Vagina (tissue), 2 donors: Measurements from ENCODE around the gene DLEC1. TPM values are rescaled to one million over a fixed set of nuclear protein-coding genes. Genes with fewer than 3 reads are reported as not detected.
"Not testable (repeated sequence)": the region's sequence is repeated elsewhere in the genome, so short reads cannot be mapped to it uniquely, and the experiment has no call there.

Experiments used
- DNase-seq, 2 donors: peaks; one replicate each; pipeline ENCODE4 v3.0.0-alpha.2; 2017; ENCODE audit errors: extremely low spot score in 2 of 2
- H3K27ac ChIP-seq: fragments of 200-600 bp; sonication (generic); one replicate; pipeline ENCODE4 v1.5.1; 2019
- H3K27me3 ChIP-seq: fragments of 200-600 bp; sonication (generic); one replicate; pipeline ENCODE4 v1.5.1; 2019
- H3K36me3 ChIP-seq, 2 donors: fragments of 200-600 bp; sonication (generic); one replicate each; pipeline ENCODE4 v1.5.1; 2017 to 2019
- H3K4me1 ChIP-seq: fragments of 200-600 bp; sonication (generic); one replicate; pipeline ENCODE4 v1.5.1; 2019
- H3K4me3 ChIP-seq, 2 donors: fragments of 200-600 bp; sonication (generic); 1 replicate in 1 of 2; 2 replicates in 1 of 2; pipeline ENCODE4 v1.5.1; 2016 to 2019
- H3K9me3 ChIP-seq: fragments of 200-600 bp; sonication (generic); one replicate; pipeline ENCODE4 v1.5.1; 2019
- POLR2A ChIP-seq, 2 donors: fragments of 450-650 bp; IDR thresholded peaks; one replicate each; pipeline ENCODE4 v1.6.1; 2017; ENCODE audit warnings: antibody characterized with exemption in 2 of 2, mild to moderate bottlenecking in 2 of 2, moderate library complexity in 2 of 2
- POLR2AphosphoS5 ChIP-seq, 2 donors: sonication (generic); formaldehyde crosslinking; IDR thresholded peaks; one replicate each; pipeline ENCODE4 v1.9.0; 2017; ENCODE audit warnings: antibody characterized with exemption in 2 of 2, mild to moderate bottlenecking in 2 of 2, low read depth in 1 of 2; ENCODE audit not compliant: insufficient read depth in 1 of 2
- intact Hi-C: fragments of 100-400 bp; cut with DNase I; formaldehyde crosslinking; loops from one replicate; pipeline ENCODE4 v1.15.1; 2023
- total RNA-seq: library from RNA; depleted of rRNA; stranded (reverse); fragments of >200 nt; gene quantifications from one replicate; pipeline ENCODE4 v1.2.3, GENCODE V29; 2016
- TF ChIP-seq, protein P1 (sequence below), 3 experiments: fragments of 450-650 bp in 2 of 3; fragments of 200-600 bp in 1 of 3; sonication (generic) in 1 of 3; IDR thresholded peaks; one replicate each; pipeline ENCODE4 v1.5.1; 2017 to 2019; ENCODE audit warnings: antibody characterized with exemption in 3 of 3, mild to moderate bottlenecking in 2 of 3, moderate library complexity in 2 of 3

Gene DLEC1
- total RNA-seq, 1 donor from 2014 or later = 0.25 TPM

DNA sequence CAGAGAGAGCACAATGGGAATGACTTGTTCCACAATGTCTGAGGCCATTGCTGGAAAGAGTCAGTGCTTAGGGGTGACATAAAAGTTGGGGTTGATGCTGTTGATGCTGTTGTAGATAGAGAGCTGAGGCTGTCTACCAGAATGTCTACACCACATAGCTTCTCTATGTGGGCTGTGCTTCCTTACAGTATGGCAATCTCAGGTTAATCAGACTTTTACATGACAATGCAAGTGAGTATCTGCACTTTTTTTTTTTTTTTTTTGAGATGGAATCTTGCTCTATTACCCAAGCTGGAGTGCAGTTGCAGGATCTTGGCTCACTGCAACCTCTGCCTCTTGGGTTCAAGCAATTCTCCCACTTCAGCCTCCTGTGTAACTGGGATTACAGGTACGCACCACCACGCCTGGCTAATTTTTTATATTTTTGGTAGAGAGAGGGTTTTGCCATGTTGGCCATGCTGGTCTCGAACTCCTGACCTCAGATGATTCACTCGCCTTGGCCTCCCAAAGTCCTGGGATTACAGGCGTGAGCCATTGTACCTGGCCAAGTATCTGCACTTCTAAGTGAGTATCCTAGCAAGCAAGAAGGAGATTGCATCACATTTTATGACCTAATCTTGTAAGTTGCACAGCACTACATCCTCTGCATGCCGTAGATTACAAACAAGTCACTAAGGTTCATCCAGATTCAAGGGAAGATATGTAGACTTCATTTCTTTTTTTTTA is 28.7 kb downstream of the DLEC1 start:
- Histone ChIP-seq H3K9me3 (no peaks in the 10 kb centered on the region), H3K4me3 (no peak overlapping the region), H3K36me3 (no peaks in the 10 kb centered on the region), H3K27ac (no peak overlapping the region), H3K27me3 (no peaks in the 10 kb centered on the region), H3K4me1 (no peaks in the 10 kb centered on the region)
- no peak for DNase-seq
- intact Hi-C loops = no loop called here
- no peak for TF ChIP-seq POLR2AphosphoS5 (IDR thresholded peaks at IDR 0.05; ENCODE audit: insufficient read depth in 1 of 2, low read depth in 1 of 2)
- no peak for TF ChIP-seq POLR2A (IDR thresholded peaks at IDR 0.05)

DNA sequence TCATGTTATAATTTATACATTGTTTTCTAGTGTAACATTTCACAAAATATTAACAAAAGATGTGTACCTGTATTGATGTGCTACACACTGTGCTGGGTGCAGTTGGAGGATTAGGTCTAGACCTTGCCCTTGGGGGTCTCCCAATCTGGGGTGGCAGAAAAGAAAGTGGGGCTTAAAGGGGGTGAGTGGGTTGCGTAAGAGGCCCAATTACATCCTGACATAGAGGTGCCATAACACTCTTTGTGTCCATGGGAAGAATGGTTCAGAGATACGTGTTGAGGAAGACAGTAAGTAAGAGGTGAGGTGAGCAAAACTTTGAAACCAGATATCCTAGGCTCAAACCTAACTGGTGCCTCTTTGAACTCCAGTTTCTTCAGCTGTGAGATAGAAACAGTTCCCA is 31.0 kb downstream of the DLEC1 start:
- Histone ChIP-seq H3K9me3 (no peaks in the 10 kb centered on the region), H3K27me3 (no peaks in the 10 kb centered on the region), H3K27ac (no peak overlapping the region), H3K4me1 (no peaks in the 10 kb centered on the region), H3K4me3 (no peak overlapping the region), H3K36me3 (no peaks in the 10 kb centered on the region)
- intact Hi-C loops = no loop called here
- TF ChIP-seq POLR2AphosphoS5 (IDR thresholded peaks at IDR 0.05; ENCODE audit: insufficient read depth in 1 of 2, low read depth in 1 of 2) (no peak), POLR2A (IDR thresholded peaks at IDR 0.05) (no peak)
- TF ChIP-seq, protein P1, sequence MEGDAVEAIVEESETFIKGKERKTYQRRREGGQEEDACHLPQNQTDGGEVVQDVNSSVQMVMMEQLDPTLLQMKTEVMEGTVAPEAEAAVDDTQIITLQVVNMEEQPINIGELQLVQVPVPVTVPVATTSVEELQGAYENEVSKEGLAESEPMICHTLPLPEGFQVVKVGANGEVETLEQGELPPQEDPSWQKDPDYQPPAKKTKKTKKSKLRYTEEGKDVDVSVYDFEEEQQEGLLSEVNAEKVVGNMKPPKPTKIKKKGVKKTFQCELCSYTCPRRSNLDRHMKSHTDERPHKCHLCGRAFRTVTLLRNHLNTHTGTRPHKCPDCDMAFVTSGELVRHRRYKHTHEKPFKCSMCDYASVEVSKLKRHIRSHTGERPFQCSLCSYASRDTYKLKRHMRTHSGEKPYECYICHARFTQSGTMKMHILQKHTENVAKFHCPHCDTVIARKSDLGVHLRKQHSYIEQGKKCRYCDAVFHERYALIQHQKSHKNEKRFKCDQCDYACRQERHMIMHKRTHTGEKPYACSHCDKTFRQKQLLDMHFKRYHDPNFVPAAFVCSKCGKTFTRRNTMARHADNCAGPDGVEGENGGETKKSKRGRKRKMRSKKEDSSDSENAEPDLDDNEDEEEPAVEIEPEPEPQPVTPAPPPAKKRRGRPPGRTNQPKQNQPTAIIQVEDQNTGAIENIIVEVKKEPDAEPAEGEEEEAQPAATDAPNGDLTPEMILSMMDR (IDR thresholded peaks at IDR 0.05) = no peak
- DNase-seq = no peak

DNA sequence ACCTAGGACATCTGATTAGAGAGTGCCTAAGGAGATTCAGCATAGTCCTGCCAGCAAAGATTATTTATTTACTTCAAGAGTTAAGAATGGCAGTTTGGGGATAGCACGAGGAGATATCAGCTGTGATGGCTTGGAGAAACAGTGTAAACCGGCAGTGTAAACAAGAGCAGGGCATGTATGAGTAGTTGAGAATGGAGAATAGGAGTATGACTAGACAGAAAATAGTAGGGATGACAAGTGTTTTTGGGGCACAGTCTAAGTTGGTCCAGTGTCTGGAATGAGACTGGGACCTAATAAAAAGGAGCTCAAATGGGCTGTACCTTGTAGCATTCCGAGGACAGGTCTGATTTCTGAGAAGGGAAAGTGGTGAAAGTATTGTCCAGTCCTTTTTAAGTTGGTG is 38.1 kb downstream of the DLEC1 start:
- H3K27ac ChIP-seq, H3K4me3 ChIP-seq, DNase-seq, H3K4me1 ChIP-seq, intact Hi-C loops, H3K36me3 ChIP-seq, H3K27me3 ChIP-seq, H3K9me3 ChIP-seq: not testable (repeated sequence)

DNA sequence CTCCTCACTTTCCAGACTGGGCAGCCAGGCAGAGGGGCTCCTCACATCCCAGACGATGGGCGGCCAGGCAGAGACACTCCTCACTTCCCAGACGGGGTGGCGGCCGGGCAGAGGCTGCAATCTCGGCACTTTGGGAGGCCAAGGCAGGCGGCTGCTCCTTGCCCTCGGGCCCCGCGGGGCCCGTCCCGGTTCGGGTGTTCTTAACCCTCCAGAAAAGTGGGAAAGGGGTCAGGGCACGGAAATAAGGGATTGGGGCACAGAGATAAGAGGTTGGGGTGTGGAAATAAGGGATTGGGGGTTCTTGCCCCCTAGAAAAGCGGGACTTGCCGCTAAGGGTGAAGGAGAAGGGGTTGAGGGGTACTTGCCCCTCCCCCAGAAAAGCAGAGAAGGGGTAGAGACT is 43.3 kb downstream of the DLEC1 start:
- H3K4me3 ChIP-seq, H3K4me1 ChIP-seq, DNase-seq, H3K27ac ChIP-seq, H3K36me3 ChIP-seq, H3K27me3 ChIP-seq, intact Hi-C loops, H3K9me3 ChIP-seq: not testable (repeated sequence)

DNA sequence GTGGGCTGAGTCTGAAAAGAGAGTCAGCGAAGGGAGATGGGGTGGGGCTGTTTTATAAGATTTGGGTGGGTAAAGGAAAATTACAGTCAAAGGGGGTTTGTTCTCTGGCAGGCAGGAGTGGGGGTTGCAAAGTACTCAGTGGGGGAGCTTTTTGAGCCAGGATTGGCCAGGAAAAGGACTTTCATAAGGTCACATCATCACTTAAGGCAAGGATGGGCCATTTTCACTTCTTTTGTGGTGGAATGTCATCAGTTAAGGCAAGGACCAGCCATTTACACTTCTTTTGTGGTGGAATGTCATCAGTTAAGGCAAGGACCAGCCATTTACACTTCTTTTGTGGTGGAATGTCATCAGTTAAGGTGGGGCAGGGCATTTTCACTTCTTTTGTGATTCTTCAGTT is 44.2 kb downstream of the DLEC1 start:
- DNase-seq, H3K27ac ChIP-seq, H3K27me3 ChIP-seq, H3K36me3 ChIP-seq, H3K4me1 ChIP-seq, intact Hi-C loops, H3K9me3 ChIP-seq, H3K4me3 ChIP-seq: not testable (repeated sequence)

- Histone ChIP-seq H3K27ac (no peak overlapping the region), H3K36me3 (no peaks in the 10 kb centered on the region), H3K4me3 (no peak overlapping the region), H3K9me3 (no peaks in the 10 kb centered on the region), H3K27me3 (no peaks in the 10 kb centered on the region), H3K4me1 (no peaks in the 10 kb centered on the region)
- no peak for DNase-seq
- TF ChIP-seq POLR2AphosphoS5 (IDR thresholded peaks at IDR 0.05; ENCODE audit: insufficient read depth in 1 of 2, low read depth in 1 of 2) (no peak), POLR2A (IDR thresholded peaks at IDR 0.05) (no peak)
- TF ChIP-seq, protein P1 (IDR thresholded peaks at IDR 0.05) = no peak
- intact Hi-C loops = no loop called here
Measured at GRCh38 chr3:38083871-38084333, 44.9 kb downstream of the DLEC1 start.

- intact Hi-C loops = no loop called here
- no peak for TF ChIP-seq POLR2AphosphoS5 (IDR thresholded peaks at IDR 0.05; ENCODE audit: insufficient read depth in 1 of 2, low read depth in 1 of 2)
- TF ChIP-seq POLR2A (IDR thresholded peaks at IDR 0.05) = no peak
- TF ChIP-seq, protein P1 (IDR thresholded peaks at IDR 0.05) = no peak
- Histone ChIP-seq H3K27ac (no peak overlapping the region), H3K27me3 (no peaks in the 10 kb centered on the region), H3K4me3 (no peak overlapping the region), H3K4me1 (no peaks in the 10 kb centered on the region), H3K9me3 (no peaks in the 10 kb centered on the region), H3K36me3 (no peaks in the 10 kb centered on the region)
- no peak for DNase-seq
Measured at GRCh38 chr3:38084334-38085310, 45.6 kb downstream of the DLEC1 start.
